ENCODE measurements around the gene CPA5. TPM values are rescaled to one million over a fixed set of nuclear protein-coding genes. Genes with fewer than 3 reads are reported as not detected.

CPA5 gene, protein sequence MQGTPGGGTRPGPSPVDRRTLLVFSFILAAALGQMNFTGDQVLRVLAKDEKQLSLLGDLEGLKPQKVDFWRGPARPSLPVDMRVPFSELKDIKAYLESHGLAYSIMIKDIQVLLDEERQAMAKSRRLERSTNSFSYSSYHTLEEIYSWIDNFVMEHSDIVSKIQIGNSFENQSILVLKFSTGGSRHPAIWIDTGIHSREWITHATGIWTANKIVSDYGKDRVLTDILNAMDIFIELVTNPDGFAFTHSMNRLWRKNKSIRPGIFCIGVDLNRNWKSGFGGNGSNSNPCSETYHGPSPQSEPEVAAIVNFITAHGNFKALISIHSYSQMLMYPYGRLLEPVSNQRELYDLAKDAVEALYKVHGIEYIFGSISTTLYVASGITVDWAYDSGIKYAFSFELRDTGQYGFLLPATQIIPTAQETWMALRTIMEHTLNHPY
- not detected in 2 replicates for total RNA-seq

- Histone ChIP-seq H3K4me3 (ENCODE audit: low read depth, low read length) (no peak within 1 kb of the TSS), H3K36me3 (ENCODE audit: control insufficient read depth, insufficient read depth, low read length) (no peaks in the 10 kb centered on the region), H3K27me3 (ENCODE audit: control insufficient read depth, insufficient read depth, low read length) (no peaks in the 10 kb centered on the region)
- DNase-seq (ENCODE audit: low read depth), result no peak
- no peak for TF ChIP-seq CTCF (IDR thresholded peaks at IDR 0.05; ENCODE audit: insufficient read depth, low read length, poor library complexity, severe bottlenecking)
Measured at GRCh38 chr7:130344271-130344866, at the start of gene CPA5. Gene CPA5 (plus strand): TSS chr7:130344816. CDS start chr7:130346486, 1,670 bp downstream.

GRCh38 chr7:130296221-130296951, 48.2 kb upstream of the CPA5 start:
- H3K4me3 ChIP-seq (ENCODE audit: low read depth, low read length), result no peak overlapping the region

GRCh38 chr7:130297628-130298543, 46.7 kb upstream of the CPA5 start:
- no peak for DNase-seq (ENCODE audit: low read depth)
- TF ChIP-seq CTCF (IDR thresholded peaks at IDR 0.05; ENCODE audit: insufficient read depth, low read length, poor library complexity, severe bottlenecking), result no peak
- H3K36me3 ChIP-seq (ENCODE audit: control insufficient read depth, insufficient read depth, low read length), result no peaks in the 10 kb centered on the region
- no peak overlapping the region for H3K4me3 ChIP-seq (ENCODE audit: low read depth, low read length)
- H3K27me3 ChIP-seq (ENCODE audit: control insufficient read depth, insufficient read depth, low read length), result no peaks in the 10 kb centered on the region

More at GRCh38 chr7:130296221-130296951, 48.2 kb upstream of the CPA5 start:
- no peak for DNase-seq (ENCODE audit: low read depth)
- Histone ChIP-seq H3K27me3 (ENCODE audit: control insufficient read depth, insufficient read depth, low read length) (no peaks in the 10 kb centered on the region), H3K36me3 (ENCODE audit: control insufficient read depth, insufficient read depth, low read length) (no peaks in the 10 kb centered on the region)
- TF ChIP-seq CTCF (IDR thresholded peaks at IDR 0.05; ENCODE audit: insufficient read depth, low read length, poor library complexity, severe bottlenecking), result no peak

DNA sequence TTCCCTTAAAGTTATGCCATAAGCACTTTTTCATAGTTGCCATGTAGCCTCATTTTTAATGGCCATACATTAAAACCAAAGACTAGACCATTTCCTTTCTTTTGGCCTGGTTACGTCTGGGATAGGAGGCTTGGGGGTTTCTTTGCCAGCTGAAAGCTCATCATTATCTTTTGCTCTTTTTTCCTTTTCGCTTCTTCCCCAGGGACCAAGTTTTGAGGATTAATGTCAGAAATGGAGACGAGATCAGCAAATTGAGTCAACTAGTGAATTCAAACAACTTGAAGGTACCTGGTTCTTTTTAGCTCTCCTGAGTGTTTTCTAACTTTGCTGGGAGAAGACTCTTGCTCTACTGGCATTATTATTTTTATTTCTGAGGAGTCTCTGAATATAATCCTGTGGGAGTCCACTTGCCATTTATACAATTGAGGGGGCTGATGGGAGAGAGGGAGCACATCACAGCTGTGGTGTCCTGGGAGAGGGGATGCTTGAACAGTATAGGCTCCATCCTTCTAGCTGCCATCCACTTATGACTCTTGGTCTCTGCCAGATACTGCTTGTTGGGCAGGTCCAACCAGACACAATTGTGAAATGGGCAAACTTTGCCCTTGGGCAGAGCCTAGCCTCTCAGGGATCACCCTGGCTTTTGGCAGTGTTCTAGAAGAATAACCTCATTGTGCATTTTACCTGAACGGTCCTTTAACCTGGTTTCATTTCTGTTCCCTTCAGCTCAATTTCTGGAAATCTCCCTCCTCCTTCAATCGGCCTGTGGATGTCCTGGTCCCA, 45.9 kb upstream of the CPA5 start:
- no peaks in the 10 kb centered on the region for H3K36me3 ChIP-seq (ENCODE audit: control insufficient read depth, insufficient read depth, low read length)
- DNase-seq (ENCODE audit: low read depth), result no peak
- H3K4me3 ChIP-seq (ENCODE audit: low read depth, low read length), result no peak overlapping the region
- H3K27me3 ChIP-seq (ENCODE audit: control insufficient read depth, insufficient read depth, low read length), result no peaks in the 10 kb centered on the region
- TF ChIP-seq CTCF (IDR thresholded peaks at IDR 0.05; ENCODE audit: insufficient read depth, low read length, poor library complexity, severe bottlenecking), result no peak

- DNase-seq (ENCODE audit: low read depth), result no peak
- H3K36me3 ChIP-seq (ENCODE audit: control insufficient read depth, insufficient read depth, low read length), result no peaks in the 10 kb centered on the region
Measured at GRCh38 chr7:130299866-130300265, 44.8 kb upstream of the CPA5 start.

More at GRCh38 chr7:130299866-130300265, 44.8 kb upstream of the CPA5 start:
- TF ChIP-seq CTCF (IDR thresholded peaks at IDR 0.05; ENCODE audit: insufficient read depth, low read length, poor library complexity, severe bottlenecking), result no peak
- no peaks in the 10 kb centered on the region for H3K27me3 ChIP-seq (ENCODE audit: control insufficient read depth, insufficient read depth, low read length)
- H3K4me3 ChIP-seq (ENCODE audit: low read depth, low read length), result no peak overlapping the region

Data from kidney epithelial cell (primary cell).